Panc1 (cell line): ENCODE data around the gene CNRIP1. TPM values are rescaled to one million over a fixed set of nuclear protein-coding genes. Genes with fewer than 3 reads are reported as not detected.

ENCODE experiments used
- ATAC-seq: fragments of 200-7000 bp; cut with Tn5 transposase; 2 replicates; pipeline ENCODE4 v1.9.1; 2020; ENCODE audit warnings: mild to moderate bottlenecking, moderate library complexity
- BruUV-seq: library from RNA; stranded (reverse); fragments of 400-500 nt; replicated peaks from 2 replicates; lab custom pipeline; 2021; lab: Mats Ljungman, UMichigan
- CTCF ChIA-PET: fragments of 300-600 bp; sonication (Branson Sonifier 250); formaldehyde crosslinking; loops from one replicate; lab custom pipeline; 2022; ENCODE audit warnings: antibody characterized with exemption; lab: Charles Lee
- POLR2A ChIA-PET: fragments of 300-600 bp; sonication (Branson Sonifier 250); formaldehyde crosslinking; loops from one replicate; lab custom pipeline; 2022; ENCODE audit warnings: antibody characterized with exemption; lab: Charles Lee
- DNase-seq: peaks from one replicate; pipeline ENCODE4 v3.0.0-alpha.2; 2010; ENCODE audit warnings: low read depth, low spot score
- H3K27ac ChIP-seq: 2 replicates; pipeline ENCODE4 v1.5.1; 2011; ENCODE audit warnings: mild to moderate bottlenecking, low read length, inconsistent platforms
- H3K27me3 ChIP-seq: fragments of 200-500 bp; sonication (Bioruptor generic); 2 replicates; pipeline ENCODE4 v1.6.0; 2014; ENCODE audit warnings: low read length, inconsistent platforms; ENCODE audit not compliant: control insufficient read depth, insufficient read depth
- H3K36me3 ChIP-seq: fragments of 200-500 bp; sonication (Bioruptor generic); 2 replicates; pipeline ENCODE4 v1.5.1; 2014; ENCODE audit warnings: inconsistent platforms, mild to moderate bottlenecking, low read length, moderate library complexity; ENCODE audit not compliant: control insufficient read depth, insufficient read depth
- H3K4me1 ChIP-seq: 2 replicates; pipeline ENCODE4 v1.5.1; 2011; ENCODE audit warnings: inconsistent platforms, mild to moderate bottlenecking, low read length, moderate library complexity; ENCODE audit not compliant: control insufficient read depth, insufficient read depth
- H3K4me3 ChIP-seq, 2 experiments: 2 replicates each; pipeline ENCODE4 v1.5.1; 2011 to 2012; ENCODE audit warnings: low read depth in 2 of 2, low read length in 2 of 2, mild to moderate bottlenecking in 2 of 2, inconsistent platforms in 1 of 2, moderate library complexity in 1 of 2
- H3K9me3 ChIP-seq: fragments of 200-500 bp; sonication (Bioruptor generic); 2 replicates; pipeline ENCODE4 v1.5.1; 2014; ENCODE audit warnings: low read depth, mild to moderate bottlenecking, inconsistent platforms, low read length, moderate library complexity; ENCODE audit not compliant: control insufficient read depth, insufficient read depth
- POLR2AphosphoS5 ChIP-seq: IDR thresholded peaks from 2 replicates; pipeline ENCODE4 v1.6.1; 2012; ENCODE audit warnings: mild to moderate bottlenecking, low read depth, low read length, moderate library complexity
- SIN3A ChIP-seq: IDR thresholded peaks from 2 replicates; pipeline ENCODE4 v1.6.1; 2012; ENCODE audit warnings: low read depth, mild to moderate bottlenecking, low read length, moderate library complexity, borderline replicate concordance; ENCODE audit not compliant: insufficient read depth
- TCF7L2 ChIP-seq: IDR thresholded peaks from 2 replicates; pipeline ENCODE4 v1.6.1; 2011; ENCODE audit warnings: mild to moderate bottlenecking, low read depth, low read length, inconsistent platforms
- in situ Hi-C: cut with HindIII; loops from 2 replicates; pipeline ENCODE4 v1.10.0; 2016; ENCODE audit warnings: low sequenced_read_pairs, low pct_unique_long_range_greater_than_20kb
- intact Hi-C: fragments of 100-400 bp; cut with micrococcal nuclease; formaldehyde crosslinking; loops from one replicate; pipeline ENCODE4 v1.10.0; 2022; ENCODE audit not compliant: unreplicated experiment
- total RNA-seq: library from RNA; stranded (reverse); gene quantifications from one replicate; pipeline ENCODE4 v1.2.1, GENCODE V29; 2021; ENCODE audit not compliant: unreplicated experiment
- TF ChIP-seq, protein P1 (sequence below), 2 experiments: IDR thresholded peaks; 2 replicates each; pipeline ENCODE4 v1.6.1; 2011 to 2012; ENCODE audit warnings: low read depth in 2 of 2, control low read depth in 1 of 2, low read length in 1 of 2, mild to moderate bottlenecking in 1 of 2, moderate library complexity in 1 of 2; ENCODE audit not compliant: insufficient read depth in 1 of 2
- TF ChIP-seq, protein P2 (sequence below): fragments of 450-650 bp; IDR thresholded peaks from 2 replicates; pipeline ENCODE4 v1.5.1; 2017; ENCODE audit warnings: mild to moderate bottlenecking

Gene CNRIP1
- total RNA-seq, 1 experiment from 2014 or later, result not detected

DNA sequence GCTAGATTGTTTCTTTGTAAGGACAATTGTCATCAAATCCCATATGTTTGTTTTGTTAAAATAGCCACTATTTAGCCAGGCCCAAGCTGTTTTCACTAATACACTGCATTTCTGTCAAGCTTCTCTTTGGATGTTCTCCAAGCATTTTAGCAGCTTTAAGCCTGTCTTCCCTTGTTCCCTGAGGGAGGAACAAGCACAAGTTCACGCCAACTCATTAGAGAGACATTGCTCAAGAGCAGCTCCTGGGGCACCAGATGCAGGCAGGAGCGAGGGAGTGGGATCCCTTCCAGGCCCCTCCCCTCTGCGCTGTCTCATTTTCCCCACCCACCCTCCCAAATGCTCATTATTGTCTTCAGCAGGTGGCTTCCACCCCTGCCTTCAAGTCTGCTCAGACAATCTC lies 34.9 kb downstream of the CNRIP1 start:
- H3K9me3 ChIP-seq, result no peaks in the 10 kb centered on the region
- H3K27me3 ChIP-seq, result peaks cover 5% of the 10 kb centered on the region; the same call in 1 of the 2 replicates
- TF ChIP-seq, protein P1, sequence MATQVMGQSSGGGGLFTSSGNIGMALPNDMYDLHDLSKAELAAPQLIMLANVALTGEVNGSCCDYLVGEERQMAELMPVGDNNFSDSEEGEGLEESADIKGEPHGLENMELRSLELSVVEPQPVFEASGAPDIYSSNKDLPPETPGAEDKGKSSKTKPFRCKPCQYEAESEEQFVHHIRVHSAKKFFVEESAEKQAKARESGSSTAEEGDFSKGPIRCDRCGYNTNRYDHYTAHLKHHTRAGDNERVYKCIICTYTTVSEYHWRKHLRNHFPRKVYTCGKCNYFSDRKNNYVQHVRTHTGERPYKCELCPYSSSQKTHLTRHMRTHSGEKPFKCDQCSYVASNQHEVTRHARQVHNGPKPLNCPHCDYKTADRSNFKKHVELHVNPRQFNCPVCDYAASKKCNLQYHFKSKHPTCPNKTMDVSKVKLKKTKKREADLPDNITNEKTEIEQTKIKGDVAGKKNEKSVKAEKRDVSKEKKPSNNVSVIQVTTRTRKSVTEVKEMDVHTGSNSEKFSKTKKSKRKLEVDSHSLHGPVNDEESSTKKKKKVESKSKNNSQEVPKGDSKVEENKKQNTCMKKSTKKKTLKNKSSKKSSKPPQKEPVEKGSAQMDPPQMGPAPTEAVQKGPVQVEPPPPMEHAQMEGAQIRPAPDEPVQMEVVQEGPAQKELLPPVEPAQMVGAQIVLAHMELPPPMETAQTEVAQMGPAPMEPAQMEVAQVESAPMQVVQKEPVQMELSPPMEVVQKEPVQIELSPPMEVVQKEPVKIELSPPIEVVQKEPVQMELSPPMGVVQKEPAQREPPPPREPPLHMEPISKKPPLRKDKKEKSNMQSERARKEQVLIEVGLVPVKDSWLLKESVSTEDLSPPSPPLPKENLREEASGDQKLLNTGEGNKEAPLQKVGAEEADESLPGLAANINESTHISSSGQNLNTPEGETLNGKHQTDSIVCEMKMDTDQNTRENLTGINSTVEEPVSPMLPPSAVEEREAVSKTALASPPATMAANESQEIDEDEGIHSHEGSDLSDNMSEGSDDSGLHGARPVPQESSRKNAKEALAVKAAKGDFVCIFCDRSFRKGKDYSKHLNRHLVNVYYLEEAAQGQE (IDR thresholded peaks at IDR 0.05; ENCODE audit: insufficient read depth in 1 of 2, low read depth in 2 of 2, low read length in 1 of 2), result no peak
- no peak for TF ChIP-seq POLR2AphosphoS5
- DNase-seq, result no peak
- no peaks in the 10 kb centered on the region for H3K36me3 ChIP-seq
- ATAC-seq, result no peak
- in situ Hi-C loops (no loop called here), intact Hi-C loops (no loop called here)
- no peaks in the 10 kb centered on the region for H3K4me1 ChIP-seq
- CTCF ChIA-PET, result interaction anchor here (0.6 to 0.8 kb wide), 2 partner anchors 163 to 172 kb away, joined by 4 to 6 read pairs; no protein-coding TSS in a partner anchor
- no peak overlapping the region for H3K27ac ChIP-seq
- no TSS peak for BruUV-seq
- no peak overlapping the region for H3K4me3 ChIP-seq
- POLR2A ChIA-PET, result no interaction called here

DNA sequence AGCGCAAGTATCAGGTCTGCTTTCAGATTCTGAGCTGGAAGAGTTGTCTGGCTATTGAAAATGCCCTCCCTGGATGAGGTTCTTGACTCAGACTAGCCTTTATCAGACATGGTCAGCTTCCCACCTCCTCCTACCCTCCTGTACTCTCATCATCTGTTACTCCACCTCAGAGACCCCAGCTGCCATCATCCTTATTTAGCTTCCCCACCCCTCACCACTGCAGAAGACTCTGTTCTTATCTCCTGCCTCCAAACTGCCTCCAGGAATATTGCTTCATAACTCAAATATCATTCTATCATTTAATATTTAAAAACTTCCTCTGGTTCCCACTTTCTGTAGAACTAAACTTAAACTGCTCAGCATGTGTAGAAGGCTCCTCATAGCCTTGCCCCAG lies 36.3 kb downstream of the CNRIP1 start:
- Histone ChIP-seq H3K27ac (no peak overlapping the region), H3K4me1 (no peaks in the 10 kb centered on the region), H3K9me3 (no peaks in the 10 kb centered on the region), H3K36me3 (no peaks in the 10 kb centered on the region), H3K27me3 (peaks cover 5% of the 10 kb centered on the region; the same call in 1 of the 2 replicates), H3K4me3 (no peak overlapping the region)
- no TSS peak for BruUV-seq
- intact Hi-C loops (no loop called here), in situ Hi-C loops (no loop called here)
- TF ChIP-seq SIN3A, result no peak
- TF ChIP-seq, protein P1 (IDR thresholded peaks at IDR 0.05; ENCODE audit: insufficient read depth in 1 of 2, low read depth in 2 of 2, low read length in 1 of 2), result no peak
- no peak for TF ChIP-seq POLR2AphosphoS5
- TF ChIP-seq, protein P2, sequence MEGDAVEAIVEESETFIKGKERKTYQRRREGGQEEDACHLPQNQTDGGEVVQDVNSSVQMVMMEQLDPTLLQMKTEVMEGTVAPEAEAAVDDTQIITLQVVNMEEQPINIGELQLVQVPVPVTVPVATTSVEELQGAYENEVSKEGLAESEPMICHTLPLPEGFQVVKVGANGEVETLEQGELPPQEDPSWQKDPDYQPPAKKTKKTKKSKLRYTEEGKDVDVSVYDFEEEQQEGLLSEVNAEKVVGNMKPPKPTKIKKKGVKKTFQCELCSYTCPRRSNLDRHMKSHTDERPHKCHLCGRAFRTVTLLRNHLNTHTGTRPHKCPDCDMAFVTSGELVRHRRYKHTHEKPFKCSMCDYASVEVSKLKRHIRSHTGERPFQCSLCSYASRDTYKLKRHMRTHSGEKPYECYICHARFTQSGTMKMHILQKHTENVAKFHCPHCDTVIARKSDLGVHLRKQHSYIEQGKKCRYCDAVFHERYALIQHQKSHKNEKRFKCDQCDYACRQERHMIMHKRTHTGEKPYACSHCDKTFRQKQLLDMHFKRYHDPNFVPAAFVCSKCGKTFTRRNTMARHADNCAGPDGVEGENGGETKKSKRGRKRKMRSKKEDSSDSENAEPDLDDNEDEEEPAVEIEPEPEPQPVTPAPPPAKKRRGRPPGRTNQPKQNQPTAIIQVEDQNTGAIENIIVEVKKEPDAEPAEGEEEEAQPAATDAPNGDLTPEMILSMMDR, result no peak
- no peak for TF ChIP-seq TCF7L2
- ChIA-PET CTCF (interaction anchor here (0.5 to 1.5 kb wide), 3 partner anchors 8 to 197 kb away, joined by 3 to 8 read pairs (median 3); no protein-coding TSS in a partner anchor), POLR2A (interaction anchor here (0.6 kb wide), 1 partner anchor 18 kb away, joined by 10 read pairs; no protein-coding TSS in a partner anchor)
- ATAC-seq, result no peak
- DNase-seq, result no peak
